Caco-2 (cell line): Measurements from ENCODE around the gene PTPRN2. TPM values are rescaled to one million over a fixed set of nuclear protein-coding genes. Genes with fewer than 3 reads are reported as not detected.

ENCODE experiments used
- BruUV-seq: library from RNA; stranded (reverse); fragments of 400-500 nt; replicated peaks from 2 replicates; lab custom pipeline; 2021; lab: Mats Ljungman, UMichigan
- CTCF ChIA-PET: fragments of 300-600 bp; sonication (Branson Sonifier 250); formaldehyde crosslinking; loops from one replicate; lab custom pipeline; 2022; ENCODE audit warnings: antibody characterized with exemption; lab: Charles Lee
- POLR2A ChIA-PET: fragments of 300-600 bp; sonication (Branson Sonifier 250); formaldehyde crosslinking; loops from one replicate; lab custom pipeline; 2022; ENCODE audit warnings: antibody characterized with exemption; lab: Charles Lee
- DNase-seq, 2 experiments: peaks; one replicate each; pipeline versions ENCODE4 v3.0.0 to v3.0.0-alpha.2; 2020 to 2022
- H3K27me3 ChIP-seq: replicated peaks from 2 replicates; pipeline ENCODE4 v1.6.0; 2011; ENCODE audit warnings: low read length; ENCODE audit not compliant: control insufficient read depth, insufficient read depth
- H3K36me3 ChIP-seq: 2 replicates; pipeline ENCODE4 v1.5.1; 2011; ENCODE audit warnings: low read length; ENCODE audit not compliant: control insufficient read depth, insufficient read depth
- H3K4me1 ChIP-seq: fragments of 250-450 bp; sonication (Bioruptor Pico); 2 replicates; pipeline ENCODE4 v1.5.1; 2020; ENCODE audit warnings: mild to moderate bottlenecking
- H3K4me3 ChIP-seq: 2 replicates; pipeline ENCODE4 v1.5.1; 2011; ENCODE audit warnings: low read depth, mild to moderate bottlenecking, control low read depth, low read length
- H3K9me3 ChIP-seq: fragments of 250-450 bp; sonication (Bioruptor Pico); 2 replicates; pipeline ENCODE4 v1.5.1; 2020; ENCODE audit warnings: mild to moderate bottlenecking, moderate library complexity
- H3K27ac Mint-ChIP-seq: one replicate; pipeline ENCODE4 v1.8.0; 2022; ENCODE audit warnings: mixed read lengths; ENCODE audit not compliant: unreplicated experiment
- H3K27me3 Mint-ChIP-seq: one replicate; pipeline ENCODE4 v1.8.0; 2022; ENCODE audit warnings: mixed read lengths; ENCODE audit not compliant: insufficient read depth, unreplicated experiment
- H3K36me3 Mint-ChIP-seq: one replicate; pipeline ENCODE4 v1.8.0; 2022; ENCODE audit warnings: mild to moderate bottlenecking, mixed read lengths; ENCODE audit not compliant: insufficient read depth, unreplicated experiment
- H3K4me1 Mint-ChIP-seq: one replicate; pipeline ENCODE4 v1.8.0; 2022; ENCODE audit warnings: low read depth, mixed read lengths; ENCODE audit not compliant: unreplicated experiment
- H3K4me3 Mint-ChIP-seq: one replicate; pipeline ENCODE4 v1.8.0; 2022; ENCODE audit warnings: mild to moderate bottlenecking, moderate library complexity, mixed read lengths; ENCODE audit not compliant: unreplicated experiment
- H3K9me3 Mint-ChIP-seq: one replicate; pipeline ENCODE4 v1.8.0; 2022; ENCODE audit warnings: mixed read lengths; ENCODE audit not compliant: unreplicated experiment
- intact Hi-C: fragments of 100-400 bp; cut with micrococcal nuclease; formaldehyde crosslinking; loops from one replicate; pipeline ENCODE4 v1.10.0; 2022; ENCODE audit not compliant: unreplicated experiment
- total RNA-seq: library from RNA; stranded (reverse); gene quantifications from 2 replicates; pipeline ENCODE4 v1.2.3, GENCODE V29; 2022
- TF ChIP-seq, protein P1 (sequence below), 2 experiments: fragments of 200-600 bp in 1 of 2; IDR thresholded peaks; 1 replicate in 1 of 2; 2 replicates in 1 of 2; pipeline versions ENCODE4 v1.5.1 to v1.8.0; 2011 to 2022; ENCODE audit warnings: antibody characterized with exemption in 1 of 2, control low read depth in 1 of 2, inconsistent platforms in 1 of 2, low read depth in 1 of 2, low read length in 1 of 2, mild to moderate bottlenecking in 1 of 2, moderate library complexity in 1 of 2; ENCODE audit not compliant: insufficient read depth in 1 of 2, severe bottlenecking in 1 of 2, unreplicated experiment in 1 of 2

PTPRN2 gene
- total RNA-seq, 1 experiment from 2014 or later: 1.4 TPM

- Histone ChIP-seq H3K4me3 (no peak overlapping the region), H3K9me3 (peaks cover 16% of the 10 kb centered on the region), H3K36me3 (no peaks in the 10 kb centered on the region), H3K4me1 (peaks cover 21% of the 10 kb centered on the region), H3K27me3 (no peaks in the 10 kb centered on the region)
- BruUV-seq: no TSS peak
- H3K27ac Mint-ChIP-seq: no peak overlapping the region
- H3K4me3 Mint-ChIP-seq: peak overlapping the region; percentile 49
- H3K36me3 Mint-ChIP-seq: no peaks in the 10 kb centered on the region
- H3K9me3 Mint-ChIP-seq: no peaks in the 10 kb centered on the region
- ChIA-PET CTCF (no interaction called here), POLR2A (no interaction called here)
- TF ChIP-seq, protein P1, sequence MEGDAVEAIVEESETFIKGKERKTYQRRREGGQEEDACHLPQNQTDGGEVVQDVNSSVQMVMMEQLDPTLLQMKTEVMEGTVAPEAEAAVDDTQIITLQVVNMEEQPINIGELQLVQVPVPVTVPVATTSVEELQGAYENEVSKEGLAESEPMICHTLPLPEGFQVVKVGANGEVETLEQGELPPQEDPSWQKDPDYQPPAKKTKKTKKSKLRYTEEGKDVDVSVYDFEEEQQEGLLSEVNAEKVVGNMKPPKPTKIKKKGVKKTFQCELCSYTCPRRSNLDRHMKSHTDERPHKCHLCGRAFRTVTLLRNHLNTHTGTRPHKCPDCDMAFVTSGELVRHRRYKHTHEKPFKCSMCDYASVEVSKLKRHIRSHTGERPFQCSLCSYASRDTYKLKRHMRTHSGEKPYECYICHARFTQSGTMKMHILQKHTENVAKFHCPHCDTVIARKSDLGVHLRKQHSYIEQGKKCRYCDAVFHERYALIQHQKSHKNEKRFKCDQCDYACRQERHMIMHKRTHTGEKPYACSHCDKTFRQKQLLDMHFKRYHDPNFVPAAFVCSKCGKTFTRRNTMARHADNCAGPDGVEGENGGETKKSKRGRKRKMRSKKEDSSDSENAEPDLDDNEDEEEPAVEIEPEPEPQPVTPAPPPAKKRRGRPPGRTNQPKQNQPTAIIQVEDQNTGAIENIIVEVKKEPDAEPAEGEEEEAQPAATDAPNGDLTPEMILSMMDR (IDR thresholded peaks at IDR 0.05; ENCODE audit: insufficient read depth in 1 of 2, low read depth in 1 of 2, low read length in 1 of 2, severe bottlenecking in 1 of 2, unreplicated experiment in 1 of 2): no peak
- intact Hi-C loops: loop anchor here (5.0 to 10.0 kb wide), 2 partner anchors 64 to 157 kb away; no protein-coding TSS in a partner anchor
- no peak for DNase-seq
- H3K27me3 Mint-ChIP-seq: peaks cover 2% of the 10 kb centered on the region
- H3K4me1 Mint-ChIP-seq: peaks cover 10% of the 10 kb centered on the region
Measured at GRCh38 chr7:158588878-158589442, 1.3 kb upstream of the PTPRN2 start.

- TF ChIP-seq, protein P1 (IDR thresholded peaks at IDR 0.05; ENCODE audit: insufficient read depth in 1 of 2, low read depth in 1 of 2, low read length in 1 of 2, severe bottlenecking in 1 of 2, unreplicated experiment in 1 of 2): no peak
- H3K27ac Mint-ChIP-seq: no peak overlapping the region
- peaks cover 21% of the 10 kb centered on the region for H3K4me1 ChIP-seq
- peaks cover 10% of the 10 kb centered on the region for H3K4me1 Mint-ChIP-seq
- H3K4me3 ChIP-seq: no peak overlapping the region
- no peaks in the 10 kb centered on the region for H3K9me3 Mint-ChIP-seq
- CTCF ChIA-PET: no interaction called here
- no peaks in the 10 kb centered on the region for H3K27me3 ChIP-seq
- BruUV-seq: no TSS peak
- H3K9me3 ChIP-seq: peaks cover 9% of the 10 kb centered on the region
- H3K36me3 ChIP-seq: no peaks in the 10 kb centered on the region; the same call in 1 of the 2 replicates
- POLR2A ChIA-PET: no interaction called here
- peaks cover 2% of the 10 kb centered on the region for H3K27me3 Mint-ChIP-seq
- H3K36me3 Mint-ChIP-seq: no peaks in the 10 kb centered on the region
- DNase-seq: no peak
- H3K4me3 Mint-ChIP-seq: peak overlapping the region; percentile 49
- intact Hi-C loops: loop anchor here (5.0 to 10.0 kb wide), 2 partner anchors 63 to 156 kb away; no protein-coding TSS in a partner anchor
Measured at GRCh38 chr7:158588085-158588877, 658 bp upstream of the PTPRN2 start.

DNA sequence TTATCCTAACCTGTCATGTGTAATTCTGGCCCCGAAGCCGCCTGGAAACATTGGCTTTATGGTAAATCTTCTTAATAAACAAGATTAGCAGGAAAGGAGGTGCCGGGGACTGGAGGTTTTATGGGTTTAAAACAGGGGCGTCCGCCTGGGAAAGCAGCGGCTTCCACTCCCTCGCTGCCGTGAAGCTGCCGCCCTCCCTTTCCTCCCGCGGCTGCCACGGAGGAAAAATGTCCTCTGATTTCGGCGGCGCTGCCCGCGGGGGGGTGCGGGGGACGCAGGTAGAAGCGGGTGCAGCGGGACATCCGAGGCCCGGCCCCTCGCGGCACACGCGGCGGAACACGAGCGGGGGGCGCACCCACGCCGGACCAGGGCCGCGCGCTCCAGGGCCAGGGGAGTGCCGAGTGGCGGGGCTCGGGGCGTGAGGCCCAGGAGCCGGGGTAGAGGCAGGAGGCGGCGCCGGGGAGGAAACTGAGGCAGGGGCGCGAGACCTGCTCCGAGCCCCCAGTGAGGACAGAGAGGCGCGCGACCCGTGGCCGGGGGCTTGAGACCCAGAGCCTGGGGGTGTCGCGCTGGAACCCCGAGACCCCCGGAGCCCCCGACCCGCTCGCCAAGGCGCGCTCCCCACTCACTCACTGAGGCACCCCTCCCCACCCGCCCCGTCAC, 993 bp downstream of the PTPRN2 start:
- Mint-ChIP-seq H3K27me3 (peaks cover 2% of the 10 kb centered on the region), H3K9me3 (no peaks in the 10 kb centered on the region), H3K4me1 (peaks cover 10% of the 10 kb centered on the region), H3K4me3 (peak overlapping the region; percentile 72), H3K36me3 (no peaks in the 10 kb centered on the region), H3K27ac (peak overlapping the region; percentile 27)
- Histone ChIP-seq H3K36me3 (no peaks in the 10 kb centered on the region; the same call in 1 of the 2 replicates), H3K4me1 (peaks cover 21% of the 10 kb centered on the region), H3K27me3 (no peaks in the 10 kb centered on the region), H3K4me3 (peak overlapping the region; percentile 50), H3K9me3 (no peaks in the 10 kb centered on the region)
- TF ChIP-seq, protein P1 (IDR thresholded peaks at IDR 0.05; ENCODE audit: insufficient read depth in 1 of 2, low read depth in 1 of 2, low read length in 1 of 2, severe bottlenecking in 1 of 2, unreplicated experiment in 1 of 2): no peak
- ChIA-PET CTCF (no interaction called here), POLR2A (no interaction called here)
- BruUV-seq: no TSS peak
- intact Hi-C loops: loop anchor here (5.0 to 10.0 kb wide), 2 partner anchors 62 to 154 kb away; no protein-coding TSS in a partner anchor
- no peak for DNase-seq
